Tibial artery (tissue), 4 donors: ENCODE results near the gene SCNN1B.

ENCODE experiments used
- DNase-seq, 2 donors: peaks; one replicate each; pipeline ENCODE4 v3.0.0-alpha.2; 2019
- H3K27ac ChIP-seq, 2 donors: fragments of 200-600 bp; sonication (generic) in 1 of 2; 1 replicate in 1 of 2; 2 replicates in 1 of 2; pipeline ENCODE4 v1.5.1; 2018 to 2019; ENCODE audit warnings: mild to moderate bottlenecking in 1 of 2
- H3K27me3 ChIP-seq, 2 donors: fragments of 200-600 bp; sonication (generic) in 1 of 2; one replicate each; pipeline versions ENCODE4 v1.5.1 to v1.6.0; 2016 to 2019
- H3K36me3 ChIP-seq, 3 donors: fragments of 200-600 bp; sonication (generic) in 2 of 3; one replicate each; pipeline ENCODE4 v1.5.1; 2016 to 2019; ENCODE audit warnings: mild to moderate bottlenecking in 2 of 3
- H3K4me1 ChIP-seq, 4 donors: fragments of 200-600 bp; sonication (generic) in 2 of 4; 1 replicate in 3 of 4; 2 replicates in 1 of 4; pipeline ENCODE4 v1.5.1; 2016 to 2019
- H3K4me3 ChIP-seq, 2 donors: fragments of 200-600 bp; sonication (generic) in 1 of 2; 1 replicate in 1 of 2; 2 replicates in 1 of 2; pipeline ENCODE4 v1.5.1; 2018 to 2019; ENCODE audit warnings: mild to moderate bottlenecking in 2 of 2
- H3K9me3 ChIP-seq, 3 donors: fragments of 200-600 bp; sonication (generic) in 1 of 3; one replicate each; pipeline ENCODE4 v1.5.1; 2016 to 2019
- CTCF ChIP-seq, 2 experiments: fragments of 200-600 bp in 1 of 2; fragments of 450-650 bp in 1 of 2; IDR thresholded peaks; one replicate each; pipeline ENCODE4 v1.5.1; 2017 to 2019; ENCODE audit warnings: antibody characterized with exemption in 2 of 2, mild to moderate bottlenecking in 1 of 2, moderate library complexity in 1 of 2
- intact Hi-C: fragments of 100-400 bp; cut with DNase I; formaldehyde crosslinking; loops from one replicate; pipeline ENCODE4 v1.15.0; 2023; ENCODE audit warnings: low total_unique reads

SCNN1B gene

GRCh38 chr16:23333831-23334456, 31.8 kb downstream of the SCNN1B start:
- H3K4me1 ChIP-seq: no peaks in the 10 kb centered on the region
- no peak overlapping the region for H3K27ac ChIP-seq
- no peaks in the 10 kb centered on the region for H3K9me3 ChIP-seq
- H3K36me3 ChIP-seq: no peaks in the 10 kb centered on the region
- peaks cover 0 to 3% of the 10 kb centered on the region in 2 donors for H3K27me3 ChIP-seq
- no peak for TF ChIP-seq CTCF (IDR thresholded peaks at IDR 0.05)
- DNase-seq: no peak
- H3K4me3 ChIP-seq: no peak overlapping the region
- intact Hi-C loops: no loop called here

GRCh38 chr16:23334457-23334853, 32.4 kb downstream of the SCNN1B start:
- TF ChIP-seq CTCF (IDR thresholded peaks at IDR 0.05): no peak
- intact Hi-C loops: no loop called here
- Histone ChIP-seq H3K4me3 (no peak overlapping the region), H3K9me3 (no peaks in the 10 kb centered on the region), H3K36me3 (no peaks in the 10 kb centered on the region), H3K27ac (no peak overlapping the region), H3K27me3 (peaks cover 0 to 3% of the 10 kb centered on the region in 2 donors), H3K4me1 (no peaks in the 10 kb centered on the region)
- no peak for DNase-seq

- H3K9me3 ChIP-seq: no peaks in the 10 kb centered on the region
- intact Hi-C loops: no loop called here
- no peak overlapping the region for H3K4me3 ChIP-seq
- H3K4me1 ChIP-seq: no peaks in the 10 kb centered on the region
- DNase-seq: no peak
- H3K36me3 ChIP-seq: no peaks in the 10 kb centered on the region
- H3K27ac ChIP-seq: no peak overlapping the region
- peaks cover 0 to 3% of the 10 kb centered on the region in 2 donors for H3K27me3 ChIP-seq
- no peak for TF ChIP-seq CTCF (IDR thresholded peaks at IDR 0.05)
Measured at GRCh38 chr16:23334950-23335349, 32.8 kb downstream of the SCNN1B start.

GRCh38 chr16:23337836-23338550, 35.9 kb downstream of the SCNN1B start:
- TF ChIP-seq CTCF (IDR thresholded peaks at IDR 0.05): no peak
- no peaks in the 10 kb centered on the region for H3K36me3 ChIP-seq
- peaks cover 0 to 3% of the 10 kb centered on the region in 2 donors for H3K27me3 ChIP-seq
- H3K4me3 ChIP-seq: no peak overlapping the region
- no peaks in the 10 kb centered on the region for H3K4me1 ChIP-seq
- no peak overlapping the region for H3K27ac ChIP-seq
- no peak for DNase-seq
- intact Hi-C loops: no loop called here
- H3K9me3 ChIP-seq: no peaks in the 10 kb centered on the region

- no peaks in the 10 kb centered on the region for H3K36me3 ChIP-seq
- H3K9me3 ChIP-seq: no peaks in the 10 kb centered on the region
- H3K4me3 ChIP-seq: no peak overlapping the region
- intact Hi-C loops: no loop called here
- H3K27ac ChIP-seq: no peak overlapping the region
- no peaks in the 10 kb centered on the region for H3K4me1 ChIP-seq
- TF ChIP-seq CTCF (IDR thresholded peaks at IDR 0.05): no peak
- DNase-seq: no peak
- H3K27me3 ChIP-seq: peaks cover 0 to 3% of the 10 kb centered on the region in 2 donors
Measured at GRCh38 chr16:23339787-23340186, 37.7 kb downstream of the SCNN1B start.
